HK-2 (cell line): ENCODE data around the gene FSHB.
"Not testable (repeated sequence)": the region's sequence is repeated elsewhere in the genome, so short reads cannot be mapped to it uniquely, and the experiment has no call there.

Source experiments
- DNase-seq: peaks from one replicate; pipeline ENCODE4 v3.0.0-alpha.2; 2018; ENCODE audit not compliant: unreplicated experiment

FSHB gene

DNA sequence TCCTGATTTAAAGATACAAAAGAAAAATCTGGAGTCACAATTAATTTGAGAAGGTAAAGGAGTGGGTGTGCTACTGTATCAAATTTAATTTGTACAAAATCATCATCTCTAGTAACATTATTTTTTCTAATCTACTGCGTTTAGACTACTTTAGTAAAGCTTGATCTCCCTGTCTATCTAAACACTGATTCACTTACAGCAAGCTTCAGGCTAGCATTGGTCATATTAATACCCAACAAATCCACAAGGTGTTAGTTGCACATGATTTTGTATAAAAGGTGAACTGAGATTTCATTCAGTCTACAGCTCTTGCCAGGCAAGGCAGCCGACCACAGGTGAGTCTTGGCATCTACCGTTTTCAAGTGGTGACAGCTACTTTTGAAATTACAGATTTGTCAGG lies at the start of gene FSHB:
Gene FSHB (plus strand): TSS at position 301 of the 400 bp plus-strand sequence. CDS start 889 bp downstream, outside the sequence.
- DNase-seq, result no peak

DNA sequence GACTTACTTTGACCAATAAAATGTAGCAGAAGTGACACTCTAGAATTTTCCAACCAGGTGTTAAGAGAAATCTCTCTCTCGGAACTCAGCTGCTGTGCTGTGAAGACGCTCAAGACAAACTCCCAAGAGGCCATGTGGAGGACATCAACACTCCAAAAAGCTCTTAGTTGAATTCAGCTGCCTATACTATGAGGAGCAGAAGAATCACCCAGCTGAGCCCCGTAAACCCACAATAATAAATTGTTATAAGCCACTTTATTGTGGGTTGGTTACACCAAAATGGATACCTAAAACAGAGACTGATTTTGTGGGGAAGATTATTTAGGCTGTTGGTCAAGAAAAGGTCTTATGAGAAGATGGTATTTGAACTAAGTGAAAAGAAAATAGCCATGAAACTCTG lies 44.1 kb upstream of the FSHB start:
- no peak for DNase-seq

DNA sequence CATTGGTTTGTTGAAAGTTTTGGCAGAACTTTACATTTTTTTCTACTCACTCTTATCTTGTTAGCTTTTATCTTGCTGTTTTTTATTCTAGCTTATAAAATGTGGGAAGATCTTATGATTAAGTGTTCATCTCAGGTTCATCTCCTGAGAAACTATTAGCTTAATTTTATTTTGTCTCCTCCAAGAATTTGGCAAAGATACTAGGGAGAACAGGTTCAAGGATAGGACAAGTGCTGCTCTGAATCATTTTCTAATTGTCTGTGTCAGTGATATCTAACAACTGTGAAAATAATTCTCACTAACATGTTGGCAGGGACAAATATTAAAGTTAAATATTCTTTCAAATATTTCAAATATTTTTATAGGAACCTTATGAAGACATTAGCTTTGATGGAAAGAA lies 38.2 kb upstream of the FSHB start:
- no peak for DNase-seq

DNA sequence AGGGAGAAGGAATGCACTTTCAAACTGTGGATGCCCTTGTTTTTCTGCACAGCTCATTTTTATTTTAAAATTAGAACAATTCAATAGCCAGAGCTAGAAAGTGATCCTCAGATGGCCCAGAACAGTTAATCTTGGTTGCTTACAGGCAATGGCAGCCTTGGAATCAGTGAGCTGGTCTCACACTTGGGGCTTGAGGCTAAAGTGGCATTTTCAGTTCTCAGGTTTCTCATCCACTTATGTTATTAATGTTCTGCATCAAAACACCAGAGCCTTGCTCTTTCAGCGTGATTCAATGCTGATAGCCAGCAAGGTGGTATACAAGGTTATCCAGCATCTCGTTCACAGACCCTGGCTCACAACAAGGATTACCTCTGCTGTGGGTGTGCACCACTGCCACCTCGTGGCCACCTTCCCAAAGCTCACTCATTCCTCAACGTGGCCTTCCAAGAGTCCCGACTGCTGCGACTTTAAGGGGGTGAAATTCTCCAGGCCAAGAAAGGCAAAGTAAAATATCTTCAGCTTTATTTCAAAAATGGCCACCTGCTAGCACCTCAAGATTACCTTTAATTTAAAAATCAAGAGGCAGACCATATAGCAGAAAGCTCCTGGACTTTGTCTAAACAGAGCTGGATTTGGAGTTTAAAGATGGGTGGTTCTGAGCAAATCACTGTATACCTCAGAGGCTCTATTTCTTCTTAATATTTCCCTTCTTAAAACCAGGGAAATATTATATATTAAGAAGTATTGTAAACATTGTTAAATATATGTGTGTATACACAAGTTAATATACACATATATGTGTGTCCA lies 34.2 kb upstream of the FSHB start:
- peak; percentile 35 for DNase-seq

DNA sequence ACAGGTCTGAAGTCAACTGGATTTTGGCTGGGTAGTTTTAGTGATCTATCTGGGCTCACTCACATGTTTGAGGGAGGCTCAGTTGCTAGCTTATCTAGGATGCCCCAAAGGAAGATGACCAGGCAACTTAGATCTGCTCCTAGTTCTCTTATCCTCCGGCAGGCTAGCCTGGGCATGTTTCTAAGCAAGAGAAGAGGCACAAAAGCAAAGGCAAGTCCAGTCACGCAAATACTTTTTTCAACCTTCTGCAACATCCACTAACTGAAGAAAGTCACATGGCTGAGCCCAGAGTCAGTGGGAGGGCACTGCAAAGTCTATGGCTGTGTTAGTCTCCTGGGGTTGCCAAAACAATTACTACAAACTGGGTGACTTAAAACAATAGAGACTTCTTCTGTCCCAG lies 32.9 kb upstream of the FSHB start:
- no peak for DNase-seq

DNA sequence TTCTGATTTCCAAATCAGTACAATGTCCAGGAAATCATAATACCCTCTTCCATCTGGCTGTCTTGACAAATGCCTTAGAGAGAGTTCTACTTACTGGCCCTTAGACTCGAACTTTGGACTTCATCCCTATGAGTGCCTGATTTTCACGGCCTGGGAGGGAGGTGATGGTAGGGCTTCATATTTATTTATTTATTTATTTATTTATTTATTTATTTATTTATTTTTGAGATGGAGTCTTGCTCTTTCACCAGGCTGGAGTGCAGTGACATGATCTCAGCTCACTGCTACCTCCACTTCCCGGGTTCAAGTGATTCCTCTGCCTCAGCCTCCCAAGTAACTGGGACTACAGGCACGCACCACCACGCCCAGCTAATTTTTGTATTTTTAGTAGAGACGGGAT lies 27.8 kb upstream of the FSHB start:
- not testable (repeated sequence) for DNase-seq

DNA sequence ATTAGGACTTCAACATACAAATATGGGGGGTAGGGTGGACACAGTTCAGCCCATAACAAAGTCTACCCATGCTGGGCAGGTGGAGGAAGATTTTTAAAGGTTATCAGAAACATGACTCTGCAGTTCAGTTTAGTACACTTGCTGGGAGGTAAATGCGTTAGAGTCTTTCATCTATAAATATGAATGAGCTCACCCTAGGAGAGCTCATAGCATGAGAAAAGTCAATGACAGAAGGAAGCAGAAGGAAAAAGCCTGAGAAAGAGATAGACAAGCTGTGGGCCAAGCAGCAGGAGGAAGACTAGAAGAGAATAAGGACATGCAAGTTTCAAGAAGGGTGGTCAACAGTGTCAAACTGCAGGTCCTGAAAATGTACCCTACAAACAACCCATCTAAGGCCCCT lies 27.0 kb upstream of the FSHB start:
- DNase-seq, result no peak

DNA sequence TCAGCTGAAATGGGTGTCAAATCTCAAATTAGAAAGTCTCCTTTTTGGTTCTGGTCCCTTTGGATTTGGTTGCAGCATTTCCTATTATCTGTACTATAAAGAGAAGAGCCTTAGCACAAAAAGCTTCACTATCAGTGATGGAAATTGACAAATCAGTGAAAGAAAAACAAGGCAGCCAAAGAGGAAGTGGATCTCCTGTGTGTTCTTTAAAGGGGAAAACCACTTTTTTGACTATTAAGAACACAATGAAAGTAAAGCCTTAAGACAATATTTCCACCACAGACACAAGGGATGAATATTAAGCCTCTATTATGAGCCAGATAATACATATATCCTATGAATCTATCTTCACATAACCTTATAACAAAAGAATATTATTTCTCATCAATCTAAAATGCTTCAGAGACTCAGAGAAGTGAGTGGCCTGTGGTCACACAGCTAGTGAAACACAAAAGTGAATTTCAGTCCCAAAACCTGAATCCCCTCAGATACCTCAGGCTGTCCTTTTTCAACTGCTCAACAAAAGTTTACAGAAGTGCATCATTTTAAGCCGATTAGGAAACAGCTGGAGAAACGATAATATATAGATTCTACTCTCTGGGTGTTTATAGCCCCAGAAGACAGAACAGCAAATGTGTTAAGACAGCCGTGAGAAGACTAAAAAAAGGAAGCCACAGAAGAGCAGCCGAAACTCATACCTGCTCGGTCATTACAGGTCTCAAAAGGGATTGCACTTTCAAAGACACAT lies 24.4 kb upstream of the FSHB start:
- DNase-seq, result no peak

DNA sequence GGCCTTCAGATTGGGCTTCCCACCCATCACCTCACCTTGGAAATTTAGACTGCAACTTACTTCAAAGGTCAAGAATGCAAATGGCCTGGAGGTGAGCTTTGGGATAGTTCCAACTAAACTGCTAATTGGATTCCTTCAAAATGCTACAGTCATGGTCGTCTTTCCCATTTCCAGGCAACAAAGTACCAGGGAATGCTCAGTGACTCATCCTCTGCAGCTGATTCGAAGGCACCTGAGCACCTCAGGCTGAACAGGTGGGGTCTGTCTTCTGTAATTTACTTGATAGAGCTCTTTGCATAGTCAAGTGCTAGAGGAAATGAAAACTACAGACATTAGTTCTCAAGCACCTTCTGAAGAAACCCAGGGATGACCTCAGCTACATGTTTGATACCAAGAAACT lies 20.5 kb upstream of the FSHB start:
- no peak for DNase-seq

DNA sequence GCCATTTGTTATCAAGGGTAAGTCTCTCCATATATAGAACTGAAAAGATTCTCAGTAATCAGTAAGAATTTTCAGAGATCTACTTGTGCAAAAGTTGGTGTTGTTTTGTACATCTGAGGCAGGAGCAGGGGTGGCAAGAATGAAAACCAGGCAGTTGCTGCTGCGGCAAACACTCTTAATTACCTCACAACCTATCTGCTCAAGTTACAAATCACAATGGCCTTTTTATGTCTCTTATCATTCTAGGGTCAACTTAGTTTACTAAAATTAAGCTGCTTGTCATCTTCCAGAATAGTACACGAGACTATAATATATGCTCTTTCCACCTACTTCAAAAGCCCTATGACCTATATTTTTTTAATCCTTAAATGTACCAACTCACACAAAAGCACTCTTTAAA lies 14.3 kb upstream of the FSHB start:
- DNase-seq, result no peak

DNA sequence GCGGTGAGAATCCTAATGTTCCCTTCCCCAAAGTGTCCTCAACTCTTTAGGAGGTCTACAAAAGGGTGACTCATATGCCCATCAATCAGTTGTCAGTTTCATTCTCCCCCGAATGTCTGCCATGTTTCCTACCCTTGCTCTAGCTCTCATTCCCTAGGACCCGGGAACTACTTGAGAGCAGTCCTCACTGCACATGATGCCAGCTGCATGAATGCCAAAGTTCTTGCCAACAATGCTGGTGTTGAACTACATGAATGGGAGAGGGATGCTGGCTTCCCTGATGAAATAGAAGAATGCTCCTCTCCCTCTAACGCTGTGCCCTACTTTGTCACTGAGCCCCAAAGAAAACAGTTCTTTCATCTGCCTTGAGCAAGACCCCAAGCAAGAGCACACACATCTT lies 12.5 kb upstream of the FSHB start:
- DNase-seq, result no peak

DNA sequence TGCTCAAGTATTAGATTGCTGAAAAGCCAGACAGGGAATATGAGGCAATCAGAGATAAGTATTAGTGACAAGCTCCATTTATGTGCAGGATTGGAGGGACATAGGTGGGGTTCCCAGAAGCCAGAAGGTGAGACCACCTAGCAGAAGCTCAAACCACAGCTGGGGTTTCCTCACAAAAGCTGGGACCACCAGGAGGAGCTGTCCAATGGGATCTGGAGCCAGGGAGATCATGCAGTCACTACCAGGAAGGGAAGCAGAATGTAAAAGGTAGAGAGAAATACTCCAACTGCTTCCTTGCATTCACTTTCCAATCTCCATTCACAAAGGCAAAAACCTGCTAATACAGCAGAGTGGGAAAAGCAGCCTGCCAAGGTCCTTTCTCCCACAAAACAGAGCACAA lies 5.2 kb upstream of the FSHB start:
- DNase-seq, result no peak

DNA sequence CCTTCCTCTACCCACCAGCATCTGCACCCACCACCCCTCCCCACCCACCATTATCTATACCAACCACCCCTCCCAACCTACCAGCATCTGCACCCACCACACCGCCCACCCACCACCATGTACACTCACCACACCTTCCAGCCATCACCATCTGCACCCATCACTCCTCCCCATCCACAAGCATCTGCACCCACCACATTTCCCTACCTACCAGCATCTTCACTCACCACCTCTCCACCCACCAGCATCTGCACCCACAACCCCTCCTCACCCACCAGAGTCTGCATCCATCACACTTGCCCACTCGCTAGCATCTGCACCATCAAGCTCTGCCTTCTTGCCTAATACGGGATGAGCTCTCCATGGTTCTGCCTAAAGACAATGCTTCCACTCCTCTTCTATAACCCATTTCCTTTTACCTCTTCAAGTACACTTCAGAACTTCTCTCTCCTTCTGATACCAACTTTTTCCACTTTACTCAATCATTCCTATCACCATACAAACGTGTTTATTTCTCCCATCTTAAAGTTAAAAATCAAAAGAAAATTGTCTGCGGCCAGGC lies 2.4 kb upstream of the FSHB start:
- DNase-seq, result no peak

DNA sequence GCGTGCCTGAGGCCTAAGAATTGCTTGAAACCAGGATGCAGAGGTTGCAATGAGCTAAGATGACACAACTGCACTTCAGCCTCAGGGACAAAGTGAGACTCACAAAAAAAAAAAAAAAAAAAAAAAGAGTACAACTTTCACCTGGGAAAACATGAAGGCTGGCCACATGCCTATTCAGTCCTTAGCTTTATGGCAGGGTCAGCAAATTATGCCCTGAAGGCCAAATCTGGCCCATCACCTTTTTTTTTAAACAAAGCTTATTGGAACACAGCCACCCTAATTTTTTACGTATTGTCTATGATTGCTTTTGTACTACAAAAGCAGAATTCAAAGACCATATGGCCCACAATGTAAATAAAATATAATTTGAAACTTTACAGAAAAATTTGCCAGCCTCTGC lies 8.2 kb downstream of the FSHB start:
- no peak for DNase-seq

DNA sequence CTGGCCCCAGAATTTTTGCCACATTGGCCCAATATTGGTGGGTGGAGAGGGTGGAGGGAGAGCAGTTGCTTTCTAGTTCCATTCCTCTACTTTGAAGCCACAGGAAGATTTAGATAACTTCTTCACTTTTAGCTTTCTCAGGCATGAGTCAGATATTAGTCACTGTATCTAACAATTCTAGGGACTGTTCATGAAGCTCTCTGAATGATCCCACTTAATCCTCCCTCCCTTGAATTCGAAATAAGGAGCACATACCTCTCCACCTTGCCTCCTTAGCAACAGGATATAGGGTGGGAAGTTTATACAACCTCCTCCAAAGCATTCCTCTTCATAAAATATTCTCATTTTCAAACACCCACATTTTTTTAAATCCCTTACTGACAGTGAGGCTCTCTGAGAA lies 13.5 kb downstream of the FSHB start:
- DNase-seq, result no peak

DNA sequence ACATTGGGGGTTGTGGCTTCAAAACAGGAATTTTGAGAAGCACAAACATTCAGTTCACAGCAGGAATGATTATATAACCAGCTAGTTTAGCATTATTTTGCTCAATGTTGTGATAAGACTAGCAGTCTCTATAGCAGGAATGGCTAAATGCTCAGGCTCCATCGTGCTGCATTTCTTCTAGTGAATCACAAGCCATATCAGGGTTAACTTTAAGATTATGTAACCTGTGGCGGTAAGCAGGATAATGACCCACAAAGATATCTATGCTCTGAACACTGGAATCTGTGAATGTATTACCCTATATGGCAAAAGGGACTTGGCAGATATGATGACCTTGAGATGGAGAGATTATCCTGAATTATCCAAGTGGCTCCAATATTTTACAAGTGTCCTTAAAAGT lies 14.8 kb downstream of the FSHB start:
- no peak for DNase-seq

DNA sequence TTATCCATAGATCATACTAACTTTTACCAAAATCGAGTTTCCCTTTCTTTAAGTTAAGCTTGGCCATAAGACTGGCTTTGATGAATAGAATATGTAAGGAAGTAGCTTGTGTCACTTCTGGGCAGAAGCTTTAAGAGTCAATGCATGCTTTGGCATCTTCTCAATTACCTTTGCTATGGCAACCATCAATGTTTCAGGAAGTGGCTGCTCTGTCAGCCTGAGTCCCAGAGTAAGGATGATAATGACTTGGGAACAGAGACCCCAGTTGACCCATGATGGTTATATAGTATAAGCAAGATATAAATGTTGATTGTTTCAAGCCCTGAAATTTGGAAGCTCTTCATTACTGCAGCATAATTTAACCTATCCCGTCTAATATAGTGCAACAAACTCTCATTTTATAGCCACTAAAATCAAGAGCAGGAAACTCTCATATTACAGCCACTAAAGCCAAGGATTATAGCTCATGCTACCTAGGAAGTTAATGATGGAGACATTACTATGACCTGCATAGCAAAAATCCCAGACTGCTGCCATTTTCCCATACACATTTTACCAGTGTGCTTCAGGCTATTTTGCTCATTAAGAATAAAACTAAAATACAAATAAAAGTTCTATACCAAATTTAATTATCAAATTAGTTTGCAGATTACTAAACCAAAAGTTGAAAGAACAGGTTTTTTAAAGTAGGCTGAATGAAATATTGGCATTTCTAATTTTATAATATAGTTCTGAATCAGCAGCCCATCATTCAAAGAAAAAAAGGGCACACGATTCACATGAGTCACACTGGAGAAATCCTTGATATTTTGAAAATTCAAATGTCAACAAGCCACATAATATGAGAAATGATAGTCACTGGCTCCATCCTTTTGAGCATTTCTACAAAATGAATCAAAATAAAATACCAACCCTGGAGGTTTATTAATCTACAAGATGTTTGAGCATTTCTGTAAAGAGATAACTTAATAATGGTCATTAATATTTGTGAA lies 23.8 kb downstream of the FSHB start:
- DNase-seq, result no peak

DNA sequence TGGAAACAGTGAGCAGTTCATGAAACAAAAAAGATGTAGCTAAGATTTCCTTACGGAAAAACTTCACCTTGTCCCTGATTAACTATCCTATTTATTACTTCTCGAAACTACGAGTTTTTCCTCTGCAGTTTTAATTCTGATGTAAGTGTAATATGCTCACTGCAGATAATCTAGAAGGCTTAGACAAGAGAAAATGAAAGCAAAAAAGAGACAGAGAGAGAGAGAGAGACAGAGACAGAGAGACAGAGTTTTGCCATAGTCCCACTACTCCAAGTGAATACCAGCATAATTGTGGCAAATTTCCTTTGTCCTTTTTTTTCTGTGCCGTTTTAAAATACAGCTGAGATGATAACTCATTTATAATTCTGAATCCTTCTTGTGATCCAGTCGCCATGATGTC lies 24.8 kb downstream of the FSHB start:
- no peak for DNase-seq

DNA sequence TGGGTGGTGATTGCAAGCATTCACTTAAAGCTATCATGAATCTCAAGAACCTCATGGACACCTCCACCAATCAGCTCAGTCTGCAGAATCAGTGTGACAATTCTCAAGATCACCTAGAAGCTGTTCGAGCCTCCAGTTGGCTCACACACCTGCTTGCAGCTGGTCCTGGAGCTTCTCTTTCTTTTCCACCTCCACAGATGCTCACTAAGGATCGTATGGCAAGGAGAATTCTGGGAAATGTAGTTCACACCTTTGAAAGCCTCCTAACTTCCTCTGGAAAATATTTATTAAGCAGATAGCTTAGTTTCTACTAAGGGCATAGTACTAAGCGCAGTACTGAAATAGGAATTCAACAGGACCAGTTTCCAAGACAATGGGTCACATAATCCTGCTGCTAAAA lies 26.2 kb downstream of the FSHB start:
- DNase-seq, result no peak

DNA sequence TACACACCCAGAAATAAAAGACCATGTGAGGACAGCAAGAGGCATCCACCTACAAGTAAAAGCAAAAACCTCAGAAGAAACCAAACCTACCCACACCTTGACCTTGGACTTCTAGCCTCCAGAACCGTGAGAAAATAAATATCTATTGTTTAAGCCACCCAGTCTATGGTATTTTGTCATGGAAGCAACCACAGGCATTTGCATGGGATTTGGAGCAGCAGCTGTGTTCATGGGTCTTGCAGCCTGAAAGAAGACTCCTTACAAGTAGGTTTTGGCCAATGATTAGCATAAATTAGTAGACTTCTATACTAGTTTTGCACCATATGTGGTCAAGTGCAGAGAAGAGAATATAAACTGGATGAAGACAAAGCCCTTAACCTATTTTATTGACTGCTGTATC lies 27.9 kb downstream of the FSHB start:
- DNase-seq, result no peak

DNA sequence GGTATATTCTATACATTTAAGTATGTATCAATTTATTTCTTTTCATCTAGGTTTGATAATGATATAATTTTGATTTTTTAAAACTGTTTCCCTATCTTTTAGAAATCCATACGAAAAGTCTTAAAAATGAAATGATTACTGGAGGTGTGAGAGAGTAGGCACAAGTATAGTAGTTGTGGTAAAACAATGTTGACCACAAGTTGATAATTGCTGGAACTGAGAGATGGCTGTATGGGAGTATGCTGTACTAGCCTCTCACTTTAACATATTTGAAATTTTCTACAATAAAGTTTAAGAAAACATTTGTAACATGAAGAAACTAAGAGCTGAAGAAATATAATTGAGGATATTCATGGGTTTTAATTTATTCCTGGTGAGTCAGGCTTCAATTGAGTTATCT lies 30.0 kb downstream of the FSHB start:
- no peak for DNase-seq

DNA sequence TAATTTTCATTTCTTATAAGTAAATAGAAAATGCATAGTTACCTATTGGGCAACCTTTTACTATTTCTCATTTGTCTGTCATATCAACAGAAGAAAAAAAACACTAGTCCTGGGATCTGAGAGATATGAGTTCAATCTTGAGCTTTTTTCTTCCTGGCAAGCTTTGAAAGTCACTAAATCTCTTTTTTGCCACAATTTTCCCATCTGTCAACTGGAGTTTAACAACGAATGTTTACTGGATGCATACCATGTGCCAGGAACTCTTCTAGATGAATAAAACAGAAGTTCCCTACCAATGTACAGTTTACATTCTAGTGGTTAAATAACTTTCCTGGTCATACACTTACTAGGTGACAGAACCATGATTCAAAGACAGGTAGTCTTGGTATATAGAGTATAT lies 31.0 kb downstream of the FSHB start:
- no peak for DNase-seq
